SK-N-SH treated with all-trans-retinoic acid at 6 μM for 48 hours (cell line): ENCODE results near the gene LRRC52.

Source experiments
- ATAC-seq: fragments of 200-7000 bp; cut with Tn5 transposase; 3 replicates; pipeline ENCODE4 v1.9.1; 2020; ENCODE audit warnings: mild to moderate bottlenecking, moderate library complexity
- ARNTL ChIP-seq: fragments of 450-650 bp; formaldehyde crosslinking; IDR thresholded peaks from 2 replicates; pipeline ENCODE4 v1.5.0; 2020; ENCODE audit warnings: low read depth, mild to moderate bottlenecking, moderate library complexity, borderline replicate concordance
- BACH2 ChIP-seq: fragments of 250-450 bp; sonication (Bioruptor Pico); IDR thresholded peaks from 2 replicates; pipeline ENCODE4 v1.9.0; 2021; ENCODE audit warnings: mild to moderate bottlenecking, borderline replicate concordance
- CSDC2 ChIP-seq: fragments of 250-450 bp; sonication (Bioruptor Pico); IDR thresholded peaks from 2 replicates; pipeline ENCODE4 v1.5.0; 2020; ENCODE audit warnings: mild to moderate bottlenecking, moderate library complexity
- ESRRG ChIP-seq: fragments of 250-450 bp; sonication (Bioruptor Pico); IDR thresholded peaks from 2 replicates; pipeline ENCODE4 v1.6.1; 2021; ENCODE audit warnings: mild to moderate bottlenecking
- GLIS3 ChIP-seq: fragments of 250-450 bp; sonication (Bioruptor Pico); IDR thresholded peaks from 2 replicates; pipeline ENCODE4 v1.5.0; 2020; ENCODE audit warnings: mild to moderate bottlenecking, moderate library complexity
- ISL1 ChIP-seq: fragments of 250-450 bp; sonication (Bioruptor Pico); IDR thresholded peaks from 2 replicates; pipeline ENCODE4 v2.1.2; 2022; ENCODE audit warnings: mild to moderate bottlenecking, moderate library complexity
- OSR1 ChIP-seq: fragments of 250-450 bp; sonication (Bioruptor Pico); IDR thresholded peaks from 2 replicates; pipeline ENCODE4 v1.8.0; 2022; ENCODE audit warnings: moderate library complexity, mild to moderate bottlenecking, inconsistent platforms
- PATZ1 ChIP-seq: fragments of 250-450 bp; sonication (Bioruptor Pico); IDR thresholded peaks from 2 replicates; pipeline ENCODE4 v1.8.0; 2020; ENCODE audit warnings: mild to moderate bottlenecking, moderate library complexity, borderline replicate concordance
- POU6F1 ChIP-seq: fragments of 250-450 bp; sonication (Bioruptor Pico); IDR thresholded peaks from 2 replicates; pipeline ENCODE4 v1.8.0; 2021; ENCODE audit warnings: low read depth, mild to moderate bottlenecking, moderate library complexity, borderline replicate concordance
- PPARA ChIP-seq: fragments of 250-450 bp; sonication (Bioruptor Pico); IDR thresholded peaks from 2 replicates; pipeline ENCODE4 v1.5.0; 2020; ENCODE audit warnings: mild to moderate bottlenecking, borderline replicate concordance
- RARB ChIP-seq: fragments of 250-450 bp; sonication (Bioruptor Pico); IDR thresholded peaks from 2 replicates; pipeline ENCODE4 v1.8.0; 2021; ENCODE audit warnings: mild to moderate bottlenecking, moderate library complexity
- SNAI2 ChIP-seq: fragments of 250-450 bp; sonication (Bioruptor Pico); IDR thresholded peaks from 2 replicates; pipeline ENCODE4 v1.5.0; 2020; ENCODE audit warnings: mild to moderate bottlenecking, moderate library complexity
- TCF4 ChIP-seq: fragments of 250-450 bp; sonication (Bioruptor Pico); IDR thresholded peaks from 2 replicates; pipeline ENCODE4 v1.8.0; 2021; ENCODE audit warnings: mild to moderate bottlenecking, moderate library complexity, borderline replicate concordance
- TOX ChIP-seq: fragments of 250-450 bp; sonication (Bioruptor Pico); IDR thresholded peaks from 2 replicates; pipeline ENCODE4 v1.8.0; 2021; ENCODE audit warnings: mild to moderate bottlenecking, moderate library complexity, borderline replicate concordance
- TSHZ2 ChIP-seq: fragments of 250-450 bp; sonication (Bioruptor Pico); IDR thresholded peaks from 2 replicates; pipeline ENCODE4 v1.5.0; 2020; ENCODE audit warnings: mild to moderate bottlenecking, moderate library complexity
- ZC3H10 ChIP-seq: fragments of 250-450 bp; sonication (Bioruptor Pico); IDR thresholded peaks from 2 replicates; pipeline ENCODE4 v1.5.1; 2021; ENCODE audit warnings: mild to moderate bottlenecking, moderate library complexity
- ZFP3 ChIP-seq: fragments of 250-450 bp; sonication (Bioruptor Pico); IDR thresholded peaks from 2 replicates; pipeline ENCODE4 v1.5.0; 2020; ENCODE audit warnings: mild to moderate bottlenecking, moderate library complexity
- ZFP30 ChIP-seq: fragments of 450-650 bp; formaldehyde crosslinking; IDR thresholded peaks from 2 replicates; pipeline ENCODE4 v1.5.0; 2022; ENCODE audit warnings: mild to moderate bottlenecking, moderate library complexity
- ZNF565 ChIP-seq: fragments of 450-650 bp; formaldehyde crosslinking; conservative IDR thresholded peaks from 2 replicates; pipeline ENCODE4 v1.5.0; 2020; ENCODE audit warnings: low read depth, mild to moderate bottlenecking, moderate library complexity
- ZNF70 ChIP-seq: fragments of 450-650 bp; formaldehyde crosslinking; IDR thresholded peaks from 2 replicates; pipeline ENCODE4 v1.5.0; 2020; ENCODE audit warnings: mild to moderate bottlenecking, moderate library complexity
- ZNF8 ChIP-seq: fragments of 450-650 bp; formaldehyde crosslinking; IDR thresholded peaks from 2 replicates; pipeline ENCODE4 v1.5.0; 2020; ENCODE audit warnings: mild to moderate bottlenecking, moderate library complexity
- TF ChIP-seq, protein P1 (sequence below): fragments of 250-450 bp; sonication (Bioruptor Pico); IDR thresholded peaks from 2 replicates; pipeline ENCODE4 v1.5.1; 2021; ENCODE audit warnings: mild to moderate bottlenecking, moderate library complexity

LRRC52 gene

GRCh38 chr1:165563551-165563950 is 19.8 kb downstream of the LRRC52 start:
- no peak for ATAC-seq
- no peak for TF ChIP-seq ZNF565 (CRISPR knock-in tag)

DNA sequence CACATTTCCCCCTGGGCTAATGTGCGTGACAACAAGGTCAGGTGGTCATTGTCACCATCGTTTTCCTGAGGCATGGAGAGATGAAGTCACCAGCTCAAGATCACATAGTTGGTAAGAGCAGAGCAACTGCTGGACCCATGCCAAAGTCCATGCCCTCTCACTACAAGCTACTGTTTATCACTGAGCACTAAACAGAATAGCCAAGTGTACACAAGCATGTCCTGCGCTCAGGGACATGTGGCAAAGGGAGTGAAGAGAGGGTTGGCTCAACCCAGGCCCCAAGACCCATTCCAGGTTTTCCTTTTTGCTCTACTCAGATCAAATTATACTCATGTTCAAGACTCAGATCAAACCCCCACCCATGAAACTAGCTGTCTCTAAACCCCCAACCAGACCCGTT is 20.8 kb downstream of the LRRC52 start:
- ATAC-seq: no peak
- TF ChIP-seq SNAI2 (no peak), POU6F1 (CRISPR knock-in tag) (no peak), ZNF8 (no peak), ESRRG (CRISPR knock-in tag) (no peak), ARNTL (no peak), OSR1 (CRISPR knock-in tag) (no peak), ZNF70 (CRISPR knock-in tag) (no peak), ZFP30 (no peak), BACH2 (CRISPR knock-in tag) (no peak), GLIS3 (no peak), ZFP3 (CRISPR knock-in tag) (no peak), TCF4 (CRISPR knock-in tag) (no peak), RARB (CRISPR knock-in tag) (no peak), CSDC2 (CRISPR knock-in tag) (no peak), TOX (CRISPR knock-in tag) (no peak), ISL1 (CRISPR knock-in tag) (no peak), PATZ1 (no peak), ZC3H10 (CRISPR knock-in tag) (no peak), TSHZ2 (no peak)
- TF ChIP-seq, protein P1, sequence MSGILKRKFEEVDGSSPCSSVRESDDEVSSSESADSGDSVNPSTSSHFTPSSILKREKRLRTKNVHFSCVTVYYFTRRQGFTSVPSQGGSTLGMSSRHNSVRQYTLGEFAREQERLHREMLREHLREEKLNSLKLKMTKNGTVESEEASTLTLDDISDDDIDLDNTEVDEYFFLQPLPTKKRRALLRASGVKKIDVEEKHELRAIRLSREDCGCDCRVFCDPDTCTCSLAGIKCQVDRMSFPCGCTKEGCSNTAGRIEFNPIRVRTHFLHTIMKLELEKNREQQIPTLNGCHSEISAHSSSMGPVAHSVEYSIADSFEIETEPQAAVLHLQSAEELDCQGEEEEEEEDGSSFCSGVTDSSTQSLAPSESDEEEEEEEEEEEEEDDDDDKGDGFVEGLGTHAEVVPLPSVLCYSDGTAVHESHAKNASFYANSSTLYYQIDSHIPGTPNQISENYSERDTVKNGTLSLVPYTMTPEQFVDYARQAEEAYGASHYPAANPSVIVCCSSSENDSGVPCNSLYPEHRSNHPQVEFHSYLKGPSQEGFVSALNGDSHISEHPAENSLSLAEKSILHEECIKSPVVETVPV (CRISPR knock-in tag): no peak
- TF ChIP-seq, all 23 proteins: peak for 0

DNA sequence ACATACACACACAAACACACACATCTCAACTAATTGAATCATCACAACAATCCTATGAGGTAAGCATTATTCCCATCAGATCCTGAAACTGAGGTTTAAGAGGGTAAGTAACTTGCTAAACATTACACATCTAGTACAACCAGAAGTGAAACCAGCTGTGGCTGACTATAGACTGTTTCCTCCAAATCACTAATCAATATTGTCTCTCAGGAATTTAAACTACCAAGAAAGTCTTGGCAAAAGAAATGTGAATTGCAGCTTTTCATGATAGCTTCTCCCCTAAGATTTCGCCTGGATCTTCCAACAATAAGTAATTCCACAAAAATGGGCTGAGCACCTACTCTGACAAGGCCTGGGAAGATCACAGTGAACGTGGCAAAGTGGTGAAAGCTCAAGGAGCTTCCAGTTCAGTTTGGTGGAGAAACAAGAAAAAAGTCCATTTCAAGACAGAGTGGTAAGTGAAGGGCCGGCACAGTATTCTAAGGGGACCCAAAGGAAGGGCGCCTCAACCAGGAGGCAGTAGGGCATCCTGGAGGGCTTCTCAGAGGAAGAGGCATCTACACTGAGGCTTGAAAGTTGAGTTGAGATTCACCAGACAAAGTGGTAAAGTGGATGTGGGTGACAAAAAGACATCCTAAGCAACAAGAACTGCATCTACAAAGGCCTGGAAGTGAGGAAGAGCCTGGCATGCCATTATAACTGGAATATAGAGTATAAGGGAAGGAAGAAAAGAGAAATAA is 22.1 kb downstream of the LRRC52 start:
- no peak for ATAC-seq
- TF ChIP-seq TCF4 (CRISPR knock-in tag): no peak
- no peak for TF ChIP-seq TOX (CRISPR knock-in tag)
- TF ChIP-seq ZNF565 (CRISPR knock-in tag): no peak
- TF ChIP-seq, protein P1 (CRISPR knock-in tag): no peak
- no peak for TF ChIP-seq PPARA (CRISPR knock-in tag)
- no peak for TF ChIP-seq BACH2 (CRISPR knock-in tag)
- no peak for TF ChIP-seq RARB (CRISPR knock-in tag)
- TF ChIP-seq ISL1 (CRISPR knock-in tag): no peak
- TF ChIP-seq SNAI2: no peak
- TF ChIP-seq ZC3H10 (CRISPR knock-in tag): no peak
- no peak for TF ChIP-seq CSDC2 (CRISPR knock-in tag)
- TF ChIP-seq ZNF70 (CRISPR knock-in tag): no peak
- TF ChIP-seq TSHZ2: no peak
- no peak for TF ChIP-seq PATZ1
- TF ChIP-seq ZFP3 (CRISPR knock-in tag): no peak
- no peak for TF ChIP-seq ZNF8
- no peak for TF ChIP-seq ZFP30
- TF ChIP-seq GLIS3: no peak
